Nephron (organoid): Measurements from ENCODE around the gene GRAMD1B.
A peak's percentile ranks its signal among the peaks of the same experiment; 100 is the strongest.

Experiments
- H3K27ac Mint-ChIP-seq, 3 experiments: 2 replicates each; pipeline ENCODE4 v1.8.0; 2020; ENCODE audit warnings: mixed read lengths in 3 of 3, mild to moderate bottlenecking in 2 of 3, moderate library complexity in 1 of 3
- H3K27me3 Mint-ChIP-seq: 2 replicates; pipeline ENCODE4 v1.8.0; 2021; ENCODE audit warnings: low read depth, mild to moderate bottlenecking, moderate library complexity, mixed read lengths
- H3K36me3 Mint-ChIP-seq: 2 replicates; pipeline ENCODE4 v1.8.0; 2020; ENCODE audit warnings: low read depth, mixed read lengths
- H3K4me1 Mint-ChIP-seq: 2 replicates; pipeline ENCODE4 v1.8.0; 2020; ENCODE audit warnings: mixed read lengths
- H3K4me3 Mint-ChIP-seq, 3 experiments: 2 replicates each; pipeline ENCODE4 v1.8.0; 2020; ENCODE audit warnings: mild to moderate bottlenecking in 3 of 3, mixed read lengths in 3 of 3, moderate library complexity in 2 of 3
- H3K9me3 Mint-ChIP-seq: 2 replicates; pipeline ENCODE4 v1.8.0; 2020; ENCODE audit warnings: mixed read lengths
- CTCF ChIP-seq, 3 experiments: fragments of 200-600 bp; sonication (generic); IDR thresholded peaks; one replicate each; pipeline ENCODE4 v1.5.0; 2021; ENCODE audit warnings: antibody characterized with exemption in 3 of 3; ENCODE audit not compliant: unreplicated experiment in 3 of 3

GRAMD1B gene

GRCh38 chr11:123608371-123608770 lies 178.3 kb downstream of the GRAMD1B start:
- Mint-ChIP-seq H3K27me3 (no peaks in the 10 kb centered on the region), H3K36me3 (peaks cover 62% of the 10 kb centered on the region), H3K4me3 (no peak overlapping the region), H3K27ac (no peak overlapping the region), H3K4me1 (no peaks in the 10 kb centered on the region), H3K9me3 (no peaks in the 10 kb centered on the region)
- TF ChIP-seq CTCF (IDR thresholded peaks at IDR 0.05; ENCODE audit: unreplicated experiment in 3 of 3): no peak

- Mint-ChIP-seq H3K27ac (no peak overlapping the region), H3K36me3 (peaks cover 61% of the 10 kb centered on the region), H3K27me3 (no peaks in the 10 kb centered on the region), H3K4me3 (no peak overlapping the region), H3K4me1 (no peaks in the 10 kb centered on the region), H3K9me3 (no peaks in the 10 kb centered on the region)
- TF ChIP-seq CTCF (IDR thresholded peaks at IDR 0.05; ENCODE audit: unreplicated experiment in 3 of 3): no peak
Observed at GRCh38 chr11:123608945-123609344, 178.9 kb downstream of the GRAMD1B start.

- Mint-ChIP-seq H3K36me3 (peaks cover 56% of the 10 kb centered on the region), H3K4me3 (no peak overlapping the region), H3K9me3 (no peaks in the 10 kb centered on the region), H3K27me3 (no peaks in the 10 kb centered on the region), H3K4me1 (peaks cover 10% of the 10 kb centered on the region), H3K27ac (no peak overlapping the region)
- no peak for TF ChIP-seq CTCF (IDR thresholded peaks at IDR 0.05; ENCODE audit: unreplicated experiment in 3 of 3)
Observed at GRCh38 chr11:123611698-123612097, 181.6 kb downstream of the GRAMD1B start.

- H3K27ac Mint-ChIP-seq: peak overlapping the region in 1 of 3 experiments; percentile 4
- no peaks in the 10 kb centered on the region for H3K27me3 Mint-ChIP-seq
- no peaks in the 10 kb centered on the region for H3K9me3 Mint-ChIP-seq
- TF ChIP-seq CTCF (IDR thresholded peaks at IDR 0.05; ENCODE audit: unreplicated experiment in 3 of 3): no peak
- H3K4me1 Mint-ChIP-seq: peaks cover 11% of the 10 kb centered on the region
- peaks cover 44% of the 10 kb centered on the region for H3K36me3 Mint-ChIP-seq
- no peak overlapping the region for H3K4me3 Mint-ChIP-seq
Observed at GRCh38 chr11:123616505-123617198, 186.6 kb downstream of the GRAMD1B start.

GRCh38 chr11:123622576-123622975 lies 192.5 kb downstream of the GRAMD1B start:
- H3K27me3 Mint-ChIP-seq: no peaks in the 10 kb centered on the region
- peaks cover 29% of the 10 kb centered on the region for H3K36me3 Mint-ChIP-seq
- TF ChIP-seq CTCF (IDR thresholded peaks at IDR 0.05; ENCODE audit: unreplicated experiment in 3 of 3): no peak

GRCh38 chr11:123624974-123625373 lies 194.9 kb downstream of the GRAMD1B start:
- H3K9me3 Mint-ChIP-seq: no peaks in the 10 kb centered on the region
- H3K27ac Mint-ChIP-seq: no peak overlapping the region
- peaks cover 23% of the 10 kb centered on the region for H3K36me3 Mint-ChIP-seq
- H3K27me3 Mint-ChIP-seq: no peaks in the 10 kb centered on the region
- peaks cover 15% of the 10 kb centered on the region for H3K4me1 Mint-ChIP-seq
- TF ChIP-seq CTCF (IDR thresholded peaks at IDR 0.05; ENCODE audit: unreplicated experiment in 3 of 3): no peak
- no peak overlapping the region for H3K4me3 Mint-ChIP-seq

More at GRCh38 chr11:123622576-123622975, 192.5 kb downstream of the GRAMD1B start:
- Mint-ChIP-seq H3K9me3 (no peaks in the 10 kb centered on the region), H3K4me1 (no peaks in the 10 kb centered on the region), H3K27ac (no peak overlapping the region), H3K4me3 (no peak overlapping the region)
